Naive thymus-derived CD8-positive, alpha-beta T cell (primary cell): ENCODE data around the gene INTS6. TPM values are rescaled to one million over a fixed set of nuclear protein-coding genes. Genes with fewer than 3 reads are reported as not detected.

Experiments used
- ATAC-seq, 2 donors: fragments of 150-1000 bp; cut with Tn5 transposase in 1 of 2; sonication (Bioruptor Pico), chemical (Tn5 transposase) in 1 of 2; 1 replicate in 1 of 2; 2 replicates in 1 of 2; pipeline ENCODE4 v1.10.0; 2021; ENCODE audit warnings: mild to moderate bottlenecking in 2 of 2, moderate library complexity in 2 of 2
- POLR2A ChIA-PET: fragments of 350-600 bp; sonication (Branson Sonifier 250); formaldehyde crosslinking; loops from one replicate; lab custom pipeline; 2021; ENCODE audit warnings: antibody characterized with exemption; lab: Charles Lee
- DNase-seq, 10 donors: peaks; one replicate each; pipeline versions ENCODE4 v3.0.0 to v3.0.0-alpha.2; 2020 to 2022
- H3K27ac Mint-ChIP-seq, 10 donors: one replicate each; pipeline ENCODE4 v1.8.0; 2020 to 2022; ENCODE audit warnings: mild to moderate bottlenecking in 10 of 10, mixed read lengths in 10 of 10, moderate library complexity in 4 of 10, inconsistent platforms in 1 of 10
- H3K27me3 Mint-ChIP-seq, 5 donors: one replicate each; pipeline ENCODE4 v1.8.0; 2021 to 2022; ENCODE audit warnings: mixed read lengths in 5 of 5
- H3K36me3 Mint-ChIP-seq, 3 donors: one replicate each; pipeline ENCODE4 v1.8.0; 2020 to 2022; ENCODE audit warnings: mixed read lengths in 3 of 3, mild to moderate bottlenecking in 2 of 3, inconsistent platforms in 1 of 3
- H3K4me1 Mint-ChIP-seq, 4 donors: one replicate each; pipeline ENCODE4 v1.8.0; 2021 to 2022; ENCODE audit warnings: mixed read lengths in 4 of 4
- H3K4me3 Mint-ChIP-seq, 10 donors: one replicate each; pipeline ENCODE4 v1.8.0; 2020 to 2022; ENCODE audit warnings: mild to moderate bottlenecking in 10 of 10, mixed read lengths in 10 of 10, moderate library complexity in 6 of 10, inconsistent platforms in 1 of 10
- H3K9me3 Mint-ChIP-seq, 9 donors: one replicate each; pipeline ENCODE4 v1.8.0; 2020 to 2022; ENCODE audit warnings: mixed read lengths in 9 of 9, mild to moderate bottlenecking in 3 of 9, inconsistent platforms in 1 of 9, moderate library complexity in 1 of 9
- polyA plus RNA-seq, 3 donors: library from polyadenylated mRNA; unstranded; fragments of 300-500 nt; fragmentation: Illumina TruSeq; gene quantifications; one replicate each; pipeline ENCODE4 v1.2.3, GENCODE V29; 2021
- total RNA-seq, 8 experiments: library from RNA in 2 of 8; stranded (reverse) in 2 of 8; gene quantifications; one replicate each; pipeline ENCODE4 v1.2.3 and lab custom pipeline; 2021 to 2026

INTS6 gene
- total and polyA plus RNA-seq, 5 experiments from 2014 or later = 20.9 to 66.5 (median 25.1) TPM

DNA sequence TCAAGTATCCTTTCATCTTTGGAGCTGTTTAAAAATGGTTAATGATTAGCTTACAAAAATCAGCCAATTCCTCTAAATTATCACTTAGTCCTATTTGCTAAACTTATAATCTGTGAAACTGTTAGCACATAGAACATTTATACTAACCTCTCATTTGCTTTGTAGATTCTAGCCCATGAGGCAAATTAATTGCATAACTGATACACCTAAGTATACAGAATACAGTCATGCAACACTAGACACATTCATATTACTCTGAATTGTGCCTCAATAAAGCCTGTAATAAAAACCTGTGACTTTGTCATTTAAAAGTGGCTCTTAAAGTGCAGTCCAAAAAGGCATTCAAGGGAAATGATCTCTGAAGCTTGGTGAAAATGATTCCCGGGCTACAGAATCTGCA, 92.3 kb downstream of the INTS6 start:
- Mint-ChIP-seq H3K4me1 (peaks cover 0 to 4% (median 0%) of the 10 kb centered on the region in 4 donors), H3K27me3 (no peaks in the 10 kb centered on the region), H3K9me3 (no peaks in the 10 kb centered on the region), H3K27ac (no peak overlapping the region), H3K36me3 (peaks cover 0 to 39% (median 10%) of the 10 kb centered on the region in 3 donors), H3K4me3 (no peak overlapping the region)
- POLR2A ChIA-PET = no interaction called here
- no peak for ATAC-seq
- no peak for DNase-seq

DNA sequence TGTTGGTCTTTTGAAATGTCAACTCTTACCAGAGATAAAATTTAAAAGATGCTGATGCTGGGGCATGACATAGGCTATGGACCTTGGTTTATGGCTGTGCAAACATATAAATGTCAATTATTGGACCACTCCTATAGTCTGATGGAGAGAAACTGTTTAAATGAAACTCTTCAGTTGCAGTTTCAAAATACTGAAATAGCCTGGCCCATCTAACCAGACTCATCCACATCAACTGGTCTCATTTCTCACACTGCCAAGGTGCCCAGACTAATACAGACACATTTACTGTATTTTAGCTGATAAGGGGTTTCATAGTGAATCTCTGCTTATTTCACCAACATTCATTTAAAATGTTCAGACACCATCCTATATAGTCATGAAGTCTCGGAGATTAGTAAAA, 93.5 kb downstream of the INTS6 start:
- peaks cover 0 to 29% (median 9%) of the 10 kb centered on the region in 3 donors for H3K36me3 Mint-ChIP-seq
- no peaks in the 10 kb centered on the region for H3K27me3 Mint-ChIP-seq
- ATAC-seq = no peak
- H3K4me3 Mint-ChIP-seq = no peak overlapping the region
- DNase-seq = no peak
- H3K4me1 Mint-ChIP-seq = peaks cover 0 to 4% (median 0%) of the 10 kb centered on the region in 4 donors
- POLR2A ChIA-PET = no interaction called here
- no peaks in the 10 kb centered on the region for H3K9me3 Mint-ChIP-seq
- H3K27ac Mint-ChIP-seq = no peak overlapping the region

DNA sequence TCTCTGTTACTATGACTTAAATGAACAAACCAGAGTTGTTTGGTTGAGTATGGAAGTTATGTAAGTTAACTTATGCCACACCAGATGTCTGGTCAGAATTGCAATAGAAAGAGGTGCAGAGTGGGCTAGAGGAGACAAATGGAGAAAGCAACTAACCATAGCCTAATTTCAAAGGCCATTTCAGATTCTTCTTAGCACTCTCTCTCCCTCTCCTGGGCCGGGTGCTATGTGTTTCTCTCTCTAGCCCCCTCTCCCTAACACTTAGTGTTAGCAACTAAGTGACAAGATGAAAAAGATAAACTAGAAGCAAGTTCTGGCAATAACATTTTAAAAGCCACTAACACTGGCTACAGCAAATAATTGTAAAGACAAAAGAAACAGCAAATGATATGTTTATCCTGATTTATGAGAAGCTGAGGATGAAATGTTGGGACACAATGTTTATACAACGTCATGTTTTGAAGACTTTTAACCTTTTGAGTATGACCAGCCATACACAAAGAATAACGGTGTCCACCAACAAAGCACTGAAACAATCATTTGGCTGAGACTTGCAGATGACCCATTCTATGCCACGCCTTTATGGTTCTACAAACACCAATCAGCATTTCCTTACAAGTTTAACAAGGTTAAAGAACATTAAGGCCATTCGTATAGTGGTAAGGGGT, 94.8 kb downstream of the INTS6 start:
- DNase-seq (no peak), ATAC-seq (no peak)
- H3K36me3 Mint-ChIP-seq = peaks cover 0 to 19% (median 8%) of the 10 kb centered on the region in 3 donors
- H3K9me3 Mint-ChIP-seq = no peaks in the 10 kb centered on the region
- POLR2A ChIA-PET = no interaction called here
- H3K27me3 Mint-ChIP-seq = no peaks in the 10 kb centered on the region
- peaks cover 0 to 4% (median 0%) of the 10 kb centered on the region in 4 donors for H3K4me1 Mint-ChIP-seq
- no peak overlapping the region for H3K4me3 Mint-ChIP-seq
- peak overlapping the region in 1 of 10 donors; percentile 28 for H3K27ac Mint-ChIP-seq

DNA sequence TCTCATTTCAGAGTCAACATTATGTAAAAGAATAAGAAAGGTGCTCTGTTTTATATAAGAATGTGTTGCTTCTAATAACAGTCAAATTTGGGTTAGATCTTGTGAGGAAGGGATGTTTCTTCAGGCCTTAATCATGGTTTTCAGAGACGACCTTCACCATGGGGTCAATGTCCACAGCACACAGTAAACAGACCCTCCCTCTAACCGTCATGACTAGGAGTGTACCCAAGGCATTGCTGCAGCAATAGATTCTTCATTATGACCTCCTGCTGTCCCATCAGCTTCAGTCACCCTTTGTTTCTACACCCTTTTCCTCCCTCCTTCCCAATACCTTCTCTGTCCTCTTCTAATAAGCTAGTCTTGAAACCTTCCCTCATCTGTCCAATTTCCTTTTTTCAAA, 97.6 kb downstream of the INTS6 start:
- Mint-ChIP-seq H3K36me3 (peaks cover 0 to 13% (median 3%) of the 10 kb centered on the region in 3 donors), H3K4me1 (peaks cover 0 to 4% (median 0%) of the 10 kb centered on the region in 4 donors), H3K27me3 (no peaks in the 10 kb centered on the region), H3K9me3 (peaks cover 0 to 2% (median 0%) of the 10 kb centered on the region in 9 donors), H3K27ac (no peak overlapping the region), H3K4me3 (no peak overlapping the region)
- POLR2A ChIA-PET = no interaction called here
- DNase-seq (no peak), ATAC-seq (no peak)

DNA sequence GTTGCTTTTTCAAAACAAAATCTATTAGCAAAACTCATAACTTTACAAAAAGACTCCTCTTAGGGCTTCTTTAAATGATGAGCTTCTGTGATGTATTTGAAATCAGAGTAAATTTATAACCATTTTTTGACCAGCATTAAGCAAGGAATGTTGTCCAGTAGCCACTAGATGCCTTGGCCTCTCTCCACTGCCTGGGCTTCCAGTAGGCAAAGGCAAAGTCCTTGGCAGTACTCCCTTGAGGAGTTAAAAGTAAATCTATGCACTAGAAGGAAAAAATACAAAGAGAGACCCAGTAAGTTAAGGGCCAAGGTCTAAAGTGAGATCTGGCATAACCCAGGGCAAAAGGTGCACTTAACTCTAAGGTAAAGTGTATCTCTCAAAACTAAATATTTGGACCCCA, 103.8 kb downstream of the INTS6 start:
- POLR2A ChIA-PET = no interaction called here
- ATAC-seq (no peak), DNase-seq (no peak)
- no peak overlapping the region for H3K4me3 Mint-ChIP-seq
- H3K27ac Mint-ChIP-seq = no peak overlapping the region
- peaks cover 0 to 17% (median 3%) of the 10 kb centered on the region in 3 donors for H3K36me3 Mint-ChIP-seq
- H3K9me3 Mint-ChIP-seq = peaks cover 0 to 2% (median 0%) of the 10 kb centered on the region in 9 donors
- no peaks in the 10 kb centered on the region for H3K4me1 Mint-ChIP-seq
- H3K27me3 Mint-ChIP-seq = no peaks in the 10 kb centered on the region

DNA sequence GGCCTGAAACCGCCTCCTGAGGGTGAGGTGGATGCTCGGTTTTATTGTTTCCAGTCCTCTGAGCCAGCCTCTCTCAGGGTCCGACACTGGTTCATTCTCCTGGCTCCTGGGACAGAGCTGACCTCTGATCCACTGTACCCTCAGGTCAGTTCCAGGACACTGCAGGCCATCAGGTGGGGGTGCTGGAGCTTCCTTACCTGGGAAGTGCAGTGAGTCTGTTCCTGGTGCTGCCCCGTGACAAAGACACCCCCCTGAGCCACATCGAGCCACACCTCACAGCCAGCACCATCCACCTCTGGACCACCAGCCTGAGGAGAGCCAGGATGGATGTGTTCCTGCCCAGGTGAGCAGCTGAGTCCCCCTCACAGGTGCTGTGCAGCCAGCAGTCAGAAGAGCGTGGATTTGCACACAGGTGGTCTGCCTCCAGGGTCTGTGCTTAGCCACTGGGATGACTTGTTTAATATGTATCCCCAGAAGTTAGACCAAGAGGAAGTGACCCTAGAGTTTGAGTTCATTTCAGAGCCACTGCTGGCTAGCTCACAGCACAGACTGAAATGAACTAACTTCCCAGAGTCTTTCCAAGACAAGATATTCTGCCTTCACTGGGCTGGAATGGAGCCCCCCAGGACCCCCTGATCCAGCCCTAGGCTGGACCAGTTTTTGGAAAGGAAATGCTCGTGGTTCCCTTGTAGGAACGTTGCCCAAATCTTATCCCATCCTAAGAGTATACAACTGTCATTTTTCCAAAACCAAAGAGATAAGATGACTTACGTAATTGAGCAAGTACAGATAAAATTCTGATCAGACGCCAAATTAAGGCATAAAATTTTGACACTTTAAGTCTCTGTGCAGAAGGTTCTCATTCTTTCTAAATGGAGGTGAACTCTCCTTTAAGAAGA, 104.5 kb downstream of the INTS6 start:
- Mint-ChIP-seq H3K4me3 (no peak overlapping the region), H3K27me3 (no peaks in the 10 kb centered on the region), H3K27ac (no peak overlapping the region), H3K9me3 (peaks cover 0 to 2% (median 0%) of the 10 kb centered on the region in 9 donors), H3K4me1 (no peaks in the 10 kb centered on the region), H3K36me3 (peaks cover 0 to 17% (median 3%) of the 10 kb centered on the region in 3 donors)
- DNase-seq (no peak), ATAC-seq (no peak)
- POLR2A ChIA-PET = no interaction called here

DNA sequence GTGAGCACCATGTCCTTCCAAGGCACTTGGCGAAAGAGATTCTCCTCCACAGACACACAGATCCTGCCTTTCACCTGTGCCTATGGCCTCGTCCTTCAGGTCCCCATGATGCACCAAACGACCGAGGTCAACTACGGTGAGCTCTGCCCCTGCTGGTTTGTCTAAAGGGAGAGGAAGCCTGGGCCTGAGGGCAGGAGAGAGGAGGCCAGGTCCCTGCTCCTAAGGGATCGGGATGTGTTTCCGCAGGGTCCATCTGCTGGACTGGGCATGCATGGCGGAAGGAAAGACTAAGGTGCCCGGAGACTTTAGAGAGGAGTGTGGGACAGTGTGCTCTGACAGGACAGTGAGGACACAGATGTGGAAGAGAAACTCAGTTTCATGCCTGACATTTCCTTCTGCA, 105.7 kb downstream of the INTS6 start:
- peaks cover 0 to 12% (median 0%) of the 10 kb centered on the region in 3 donors for H3K36me3 Mint-ChIP-seq
- H3K27ac Mint-ChIP-seq = peak overlapping the region in 1 of 10 donors; percentile 29
- POLR2A ChIA-PET = no interaction called here
- no peaks in the 10 kb centered on the region for H3K4me1 Mint-ChIP-seq
- H3K4me3 Mint-ChIP-seq = no peak overlapping the region
- ATAC-seq (no peak), DNase-seq (no peak)
- H3K27me3 Mint-ChIP-seq = no peaks in the 10 kb centered on the region
- no peaks in the 10 kb centered on the region for H3K9me3 Mint-ChIP-seq

DNA sequence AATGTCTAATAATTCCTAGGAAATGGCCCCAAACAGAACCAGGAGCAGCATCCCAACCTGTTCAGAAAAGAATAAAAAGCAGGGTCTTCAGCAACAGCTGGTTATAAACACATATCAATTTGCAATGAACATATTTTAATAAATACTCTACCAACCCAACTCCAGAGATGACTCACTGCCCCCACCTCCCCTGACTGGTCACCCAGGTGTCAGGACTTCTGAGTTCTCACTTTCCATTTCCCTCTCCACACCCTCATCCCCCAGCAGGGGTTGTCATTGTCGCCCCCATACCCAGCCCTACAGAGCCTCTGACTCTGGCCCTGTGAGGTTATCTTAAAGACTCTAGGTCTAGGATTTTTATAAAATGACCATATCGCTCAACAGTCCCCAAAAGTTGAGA, 106.4 kb downstream of the INTS6 start:
- Mint-ChIP-seq H3K36me3 (peaks cover 0 to 8% (median 0%) of the 10 kb centered on the region in 3 donors), H3K4me1 (no peaks in the 10 kb centered on the region), H3K27me3 (no peaks in the 10 kb centered on the region), H3K4me3 (no peak overlapping the region), H3K27ac (no peak overlapping the region), H3K9me3 (no peaks in the 10 kb centered on the region)
- ATAC-seq = no peak
- no peak for DNase-seq
- POLR2A ChIA-PET = interaction anchor here (0.6 kb wide), 1 partner anchor 483 kb away, joined by 3 read pairs; no protein-coding TSS in a partner anchor

DNA sequence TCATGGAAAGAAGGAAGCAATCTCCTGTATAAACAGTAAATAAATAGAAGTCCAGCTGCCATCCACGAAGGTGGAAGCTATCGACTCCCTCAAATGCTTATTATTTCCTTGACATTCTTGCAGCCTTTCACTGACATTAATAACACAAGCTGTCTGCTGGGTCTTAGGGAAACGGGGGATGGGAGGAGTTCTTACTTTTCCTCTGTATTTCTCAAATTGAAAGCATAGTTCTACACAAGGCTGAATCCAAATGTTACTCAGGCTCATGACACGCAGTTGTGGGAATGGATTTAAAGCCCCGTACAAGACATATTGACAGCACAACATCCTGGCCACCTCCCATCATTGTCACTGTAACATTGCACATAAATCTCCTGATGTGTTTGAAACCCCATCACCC, 109.4 kb downstream of the INTS6 start:
- Mint-ChIP-seq H3K4me3 (no peak overlapping the region), H3K27me3 (no peaks in the 10 kb centered on the region), H3K27ac (peak overlapping the region in 1 of 10 donors; percentile 66), H3K9me3 (no peaks in the 10 kb centered on the region), H3K4me1 (peaks cover 0 to 2% (median 0%) of the 10 kb centered on the region in 4 donors), H3K36me3 (peaks cover 0 to under 1% (median 0%) of the 10 kb centered on the region in 3 donors)
- DNase-seq (no peak), ATAC-seq (no peak)
- POLR2A ChIA-PET = interaction anchor here (0.6 kb wide), 1 partner anchor 43 kb away, joined by 4 read pairs; no protein-coding TSS in a partner anchor

DNA sequence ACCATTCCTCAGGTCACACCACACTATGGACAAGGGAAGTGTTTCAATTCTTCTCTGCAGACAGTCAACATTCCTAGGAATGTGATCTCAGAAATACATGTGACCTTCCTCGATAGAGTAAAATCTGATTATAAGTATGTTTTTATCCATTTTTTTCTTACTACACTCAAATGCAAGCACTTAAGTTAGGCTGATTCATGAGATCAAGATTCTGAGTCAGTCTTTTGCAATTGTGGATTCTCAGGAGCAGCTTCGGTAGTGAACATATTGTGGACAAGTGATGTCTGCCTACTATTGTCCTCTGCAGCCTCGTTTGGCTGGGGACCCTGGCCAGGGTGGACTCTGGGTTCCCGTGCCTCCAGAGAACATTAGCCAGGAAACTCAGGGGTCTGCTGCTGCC, 110.1 kb downstream of the INTS6 start:
- POLR2A ChIA-PET = no interaction called here
- DNase-seq (no peak), ATAC-seq (no peak)
- Mint-ChIP-seq H3K9me3 (no peaks in the 10 kb centered on the region), H3K27me3 (no peaks in the 10 kb centered on the region), H3K4me1 (peaks cover 0 to 2% (median 0%) of the 10 kb centered on the region in 4 donors), H3K4me3 (no peak overlapping the region), H3K36me3 (no peaks in the 10 kb centered on the region), H3K27ac (peak overlapping the region in 1 of 10 donors; percentile 66)

DNA sequence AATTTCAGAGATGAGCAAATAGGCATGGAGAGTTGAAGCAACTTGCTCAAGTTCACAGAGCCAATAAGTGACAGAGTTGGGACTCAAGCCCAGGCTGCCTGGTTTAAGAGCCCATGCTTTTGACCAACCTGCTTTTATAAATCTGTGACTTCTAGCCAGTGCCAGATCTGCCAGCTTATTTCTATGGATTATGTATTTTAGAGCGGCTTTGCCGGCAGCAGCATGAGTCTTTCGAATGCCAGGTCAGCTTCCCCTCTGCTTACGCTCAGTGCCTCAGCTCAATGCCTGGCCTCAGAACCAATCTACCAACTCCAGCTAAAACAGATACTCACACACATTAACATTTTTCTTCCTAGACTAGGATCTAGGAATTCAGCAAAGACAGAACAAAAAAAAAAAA, 111.0 kb downstream of the INTS6 start:
- H3K27ac Mint-ChIP-seq = no peak overlapping the region
- H3K4me1 Mint-ChIP-seq = peaks cover 0 to 2% (median 0%) of the 10 kb centered on the region in 4 donors
- H3K36me3 Mint-ChIP-seq = no peaks in the 10 kb centered on the region
- no peaks in the 10 kb centered on the region for H3K27me3 Mint-ChIP-seq
- no peak for DNase-seq
- no peak for ATAC-seq
- POLR2A ChIA-PET = no interaction called here
- H3K4me3 Mint-ChIP-seq = no peak overlapping the region
- no peaks in the 10 kb centered on the region for H3K9me3 Mint-ChIP-seq

DNA sequence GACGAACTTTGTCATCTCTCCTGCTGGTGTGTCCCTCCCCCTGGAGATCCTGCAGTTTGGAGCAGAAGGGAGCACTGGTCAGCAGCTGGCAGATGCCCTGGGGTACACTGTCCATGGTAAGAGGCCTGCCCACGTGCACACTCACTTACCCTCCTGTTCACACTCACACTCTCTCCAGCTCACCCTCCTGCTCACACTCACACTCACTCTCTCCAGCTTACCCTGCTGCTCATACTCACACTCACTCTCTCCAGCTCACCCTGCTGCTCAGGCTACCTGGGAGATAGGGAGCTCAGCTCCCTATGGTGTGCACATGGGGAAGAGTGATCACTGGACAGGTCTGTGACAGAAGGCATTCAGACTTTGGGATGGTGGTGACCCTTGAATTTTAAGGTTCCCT, 111.6 kb downstream of the INTS6 start:
- Mint-ChIP-seq H3K9me3 (no peaks in the 10 kb centered on the region), H3K27me3 (no peaks in the 10 kb centered on the region), H3K27ac (no peak overlapping the region), H3K4me1 (peaks cover 0 to 2% (median 0%) of the 10 kb centered on the region in 4 donors), H3K36me3 (no peaks in the 10 kb centered on the region), H3K4me3 (no peak overlapping the region)
- POLR2A ChIA-PET = no interaction called here
- DNase-seq = no peak
- no peak for ATAC-seq
